Adrenal gland (tissue), 19 donors: ENCODE results near the gene ERICH6. TPM values are rescaled to one million over a fixed set of nuclear protein-coding genes. Genes with fewer than 3 reads are reported as not detected.

Experiments used
- DNase-seq, 7 donors: peaks; one replicate each; pipeline ENCODE4 v3.0.0-alpha.2; 2019 to 2020
- H3K27ac ChIP-seq, 5 donors: fragments of 200-600 bp; sonication (generic) in 4 of 5; 1 replicate in 3 of 5; 2 replicates in 2 of 5; pipeline versions ENCODE4 v1.5.1 to v1.8.0; 2016 to 2020; ENCODE audit warnings: mild to moderate bottlenecking in 1 of 5
- H3K27me3 ChIP-seq: fragments of 200-600 bp; 2 replicates; pipeline ENCODE4 v1.8.0; 2021
- H3K36me3 ChIP-seq, 2 donors: fragments of 200-600 bp; replicated peaks in 1 of 2; 1 replicate in 1 of 2; 2 replicates in 1 of 2; pipeline versions ENCODE4 v1.5.1 to v1.8.0; 2018 to 2022
- H3K4me1 ChIP-seq, 2 donors: fragments of 200-600 bp; replicated peaks in 1 of 2; 1 replicate in 1 of 2; 2 replicates in 1 of 2; pipeline versions ENCODE4 v1.5.1 to v1.8.0; 2018 to 2021
- H3K4me3 ChIP-seq, 4 donors: fragments of 200-600 bp; sonication (generic) in 3 of 4; one replicate each; pipeline ENCODE4 v1.5.1; 2016 to 2018
- H3K9me3 ChIP-seq, 3 donors: fragments of 200-600 bp; sonication (generic) in 1 of 3; replicated peaks in 1 of 3; 1 replicate in 2 of 3; 2 replicates in 1 of 3; pipeline versions ENCODE4 v1.5.1 to v1.8.0; 2016 to 2021
- POLR2A ChIP-seq, 2 donors: fragments of 450-650 bp; IDR thresholded peaks; one replicate each; pipeline ENCODE4 v1.6.1; 2017; ENCODE audit warnings: antibody characterized with exemption in 2 of 2, mild to moderate bottlenecking in 2 of 2, moderate library complexity in 1 of 2
- WGBS, 4 donors: extraction: QIAGEN DNeasy Blood & Tissue Kit in 2 of 4; methylation state at CpG; one replicate each; pipeline versions ENCODE4 v1.1.5 to v1.1.7; 2013 to 2017; 5-methylcytosine and 5-hydroxymethylcytosine counted together
- intact Hi-C, 2 donors: fragments of 100-400 bp; cut with DNase I; formaldehyde crosslinking; loops; one replicate each; pipeline versions ENCODE4 v1.14.1 to v1.15.0; 2022 to 2023
- long read RNA-seq, 10 donors: library from polyadenylated mRNA in 3 of 10; unstranded in 2 of 10; stranded (forward) in 1 of 10; transcript quantifications; one replicate each; pipeline ENCODE4 v2.0.0 and lab custom pipeline, GENCODE V29; 2021 to 2026
- polyA plus RNA-seq, 3 donors: library from polyadenylated mRNA; stranded (reverse); fragments of 200-250 nt in 2 of 3; fragments of 350-450 nt in 1 of 3; fragmentation: Illumina TruSeq in 1 of 3; extraction: RNeasy Lipid Tissue Mini Kit (QIAGEN cat#74804) in 1 of 3; gene quantifications; one replicate each; pipeline ENCODE4 v1.2.3, GENCODE V29; 2013 to 2014
- total RNA-seq, 9 donors: library from RNA; depleted of rRNA in 4 of 9; stranded (reverse); fragments of >200 nt in 4 of 9; fragments of 120-200 nt in 1 of 9; fragmentation: NEBNext Ultra II Directional in 1 of 9; extraction: Animal tissue kit (Norgen Biotek cat#: 25700) in 1 of 9; gene quantifications; one replicate each; pipeline versions ENCODE4 v1.1.0 to v1.2.4, GENCODE V29; 2013 to 2023
- TF ChIP-seq, protein P1 (sequence below), 6 experiments: fragments of 450-650 bp in 4 of 6; fragments of 200-600 bp in 2 of 6; sonication (generic) in 1 of 6; IDR thresholded peaks; 1 replicate in 5 of 6; 2 replicates in 1 of 6; pipeline versions ENCODE4 v1.5.1 to v1.8.0; 2016 to 2021; ENCODE audit warnings: antibody characterized with exemption in 6 of 6, mild to moderate bottlenecking in 2 of 6, moderate library complexity in 1 of 6
- donor health status: healthy with polysubstance abuse.
- donor health status: Bipolar disorder and iron deficiency.
- donor health status: DM: yes; HTN: yes; CAD: no.
- donor health status: DM: no; HTN: no; CAD: no.
- donor health status: DM: no; HTN: no; CAD: no.
- donor health status: DM: yes; HTN: yes; CAD: no.

ERICH6 gene
- total RNA-seq (under 1 TPM in 4 of 9 donors, not detected in 5; 0.22 to 0.55 (median 0.46) TPM), polyA plus RNA-seq (not detected)
- long read RNA-seq, donor 1 = 0 reads
- long read RNA-seq, donor 2 = 0 reads
- long read RNA-seq, donor 3 = 0 reads
- long read RNA-seq, donor 4 = 0 reads
- long read RNA-seq, donor 5 = 0 reads
- long read RNA-seq, donor 6 = 0 reads
- long read RNA-seq, donor 7 = 0 reads
- long read RNA-seq, donor 8 = 0 reads
- long read RNA-seq, donor 9 = 0 reads
- long read RNA-seq, donor 10 = 0 reads

DNA sequence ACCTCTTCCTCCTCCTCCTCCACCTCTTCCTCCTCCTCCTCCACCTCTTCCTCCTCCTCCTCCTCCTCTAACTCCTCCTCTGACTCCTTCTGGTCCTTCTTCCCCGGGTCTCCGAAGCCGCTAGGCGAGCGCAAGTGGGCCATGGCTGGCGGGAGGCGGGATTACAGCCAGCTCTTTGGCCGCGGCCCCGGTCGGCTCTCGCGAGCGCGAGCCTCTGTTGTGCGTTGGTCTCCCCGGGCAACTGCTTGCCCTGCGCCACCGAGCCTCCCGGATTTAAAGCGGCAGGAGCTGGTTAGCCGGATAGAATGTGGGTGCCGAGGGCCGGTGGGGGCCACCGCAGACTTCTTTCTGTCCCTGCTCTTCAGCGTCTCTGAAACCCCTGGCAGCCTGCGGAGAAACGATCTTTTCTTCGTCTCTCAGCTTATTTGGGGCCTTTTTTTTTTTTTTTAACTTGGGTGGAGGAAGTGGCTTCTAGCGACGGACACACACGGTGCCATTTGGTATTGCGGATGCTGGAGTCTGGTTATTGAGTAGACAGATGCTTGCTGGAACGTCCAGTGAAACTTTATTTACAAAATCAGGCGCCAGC, at the start of gene ERICH6:
Gene ERICH6, minus strand, starts transcription at position 165 of the 589 bp plus-strand sequence. Its CDS starts 22 bp downstream, at position 143.
- WGBS, 4 donors = 0 to 1% (median 1%) methylated on average over 12 to 35 of the region's 35 CpGs
- no peaks in the 10 kb centered on the region for H3K27me3 ChIP-seq
- intact Hi-C loops = no loop called here

DNA sequence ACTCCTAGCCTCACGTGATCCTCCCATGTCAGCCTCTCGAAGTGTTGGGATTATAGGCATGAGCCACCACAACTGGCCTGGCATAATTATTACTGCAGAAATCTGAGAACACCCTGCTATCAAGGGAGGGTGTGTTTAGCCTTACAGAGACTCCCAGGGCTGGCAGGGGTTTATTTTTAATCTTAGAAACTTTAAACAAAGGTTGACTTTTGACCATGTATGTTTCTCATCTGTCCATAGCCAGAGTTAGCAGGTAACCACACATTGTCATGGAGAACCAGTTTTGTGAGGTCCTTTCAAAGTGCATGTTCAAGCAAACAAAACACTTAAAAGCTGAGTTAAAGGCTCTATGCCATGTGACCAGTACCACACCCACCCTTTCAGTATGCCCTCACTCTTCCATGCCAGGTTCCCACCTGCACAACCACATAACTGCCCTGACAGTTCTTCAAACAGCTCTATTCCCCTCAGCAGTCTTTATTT, 48.1 kb upstream of the ERICH6 start:
- intact Hi-C loops = no loop called here
- 41 to 66% (median 63%) methylated on average over 2 of the region's 2 CpGs for WGBS, 4 donors

More for the DNA sequence above, at the start of gene ERICH6:
- Histone ChIP-seq H3K4me1 (peaks cover 4 to 8% of the 10 kb centered on the region in 2 donors), H3K36me3 (no peaks in the 10 kb centered on the region), H3K9me3 (no peaks in the 10 kb centered on the region), H3K4me3 (peak within 1 kb of the TSS in 3 of 4 donors; percentile 66 to 89 (median 73)), H3K27ac (peak within 1 kb of the TSS in 3 of 5 donors; percentile 70 to 77 (median 74))
- DNase-seq = peak; percentile 93 to 96 (median 94)
- TF ChIP-seq, protein P1, sequence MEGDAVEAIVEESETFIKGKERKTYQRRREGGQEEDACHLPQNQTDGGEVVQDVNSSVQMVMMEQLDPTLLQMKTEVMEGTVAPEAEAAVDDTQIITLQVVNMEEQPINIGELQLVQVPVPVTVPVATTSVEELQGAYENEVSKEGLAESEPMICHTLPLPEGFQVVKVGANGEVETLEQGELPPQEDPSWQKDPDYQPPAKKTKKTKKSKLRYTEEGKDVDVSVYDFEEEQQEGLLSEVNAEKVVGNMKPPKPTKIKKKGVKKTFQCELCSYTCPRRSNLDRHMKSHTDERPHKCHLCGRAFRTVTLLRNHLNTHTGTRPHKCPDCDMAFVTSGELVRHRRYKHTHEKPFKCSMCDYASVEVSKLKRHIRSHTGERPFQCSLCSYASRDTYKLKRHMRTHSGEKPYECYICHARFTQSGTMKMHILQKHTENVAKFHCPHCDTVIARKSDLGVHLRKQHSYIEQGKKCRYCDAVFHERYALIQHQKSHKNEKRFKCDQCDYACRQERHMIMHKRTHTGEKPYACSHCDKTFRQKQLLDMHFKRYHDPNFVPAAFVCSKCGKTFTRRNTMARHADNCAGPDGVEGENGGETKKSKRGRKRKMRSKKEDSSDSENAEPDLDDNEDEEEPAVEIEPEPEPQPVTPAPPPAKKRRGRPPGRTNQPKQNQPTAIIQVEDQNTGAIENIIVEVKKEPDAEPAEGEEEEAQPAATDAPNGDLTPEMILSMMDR (IDR thresholded peaks at IDR 0.05) = peak in 5 of 6 experiments; percentile 15 to 64 (median 43)
- TF ChIP-seq POLR2A (IDR thresholded peaks at IDR 0.05) = peak in 1 of 2 donors; percentile 49

DNA sequence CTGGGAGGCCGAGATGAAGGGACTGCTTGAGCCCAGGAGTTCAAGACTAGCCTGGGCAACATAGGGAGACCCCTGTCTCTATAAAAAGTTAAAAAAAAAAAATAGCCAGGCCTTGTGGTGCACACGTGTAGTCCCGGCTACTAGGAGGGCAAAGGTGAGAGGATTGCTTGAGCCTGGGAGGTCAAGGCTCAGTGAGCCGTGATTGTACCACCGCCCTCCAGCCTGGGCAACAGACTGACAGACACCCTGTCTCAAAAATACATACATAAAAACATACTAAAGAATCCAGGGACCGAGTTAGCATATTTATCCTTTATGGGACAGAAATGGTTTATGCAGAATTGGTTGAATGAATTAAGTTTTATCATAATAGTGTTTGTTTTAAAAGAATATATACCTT, 45.5 kb upstream of the ERICH6 start:
- intact Hi-C loops = no loop called here
- 33 to 46% (median 44%) methylated on average over 6 of the region's 6 CpGs for WGBS, 4 donors

More for the DNA sequence above, 48.1 kb upstream of the ERICH6 start:
- peak in 1 of 7 donors; percentile 17 for DNase-seq
- Histone ChIP-seq H3K36me3 (peaks cover 0 to 8% of the 10 kb centered on the region in 2 donors), H3K27me3 (no peaks in the 10 kb centered on the region), H3K4me3 (no peak overlapping the region), H3K27ac (peak overlapping the region in 3 of 5 donors; percentile 61 to 99 (median 62)), H3K4me1 (peaks cover 74 to 98% of the 10 kb centered on the region in 2 donors), H3K9me3 (no peaks in the 10 kb centered on the region)
- TF ChIP-seq POLR2A (IDR thresholded peaks at IDR 0.05) = no peak
- TF ChIP-seq, protein P1 (IDR thresholded peaks at IDR 0.05) = no peak

DNA sequence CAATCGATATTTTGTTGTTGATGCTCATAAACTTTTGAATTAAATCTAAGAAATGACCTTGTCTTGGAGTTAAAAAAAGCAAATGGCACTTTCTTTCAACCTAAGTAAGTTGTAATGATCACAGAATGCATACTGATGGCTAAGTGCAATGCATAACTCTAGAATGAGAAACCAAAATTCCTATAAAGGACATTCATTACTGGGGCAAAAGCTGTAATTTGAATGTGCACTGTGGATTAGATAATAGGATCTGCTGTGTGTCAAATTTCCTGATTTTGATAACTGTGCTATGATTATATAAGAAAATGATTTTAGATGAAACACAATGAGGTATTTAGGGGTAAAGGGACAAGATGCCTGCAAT, 44.9 kb upstream of the ERICH6 start:
- Histone ChIP-seq H3K4me1 (peaks cover 68 to 97% of the 10 kb centered on the region in 2 donors), H3K4me3 (no peak overlapping the region), H3K27ac (peak overlapping the region; percentile 41 to 87 (median 75)), H3K27me3 (no peaks in the 10 kb centered on the region), H3K9me3 (no peaks in the 10 kb centered on the region), H3K36me3 (peaks cover 0 to 8% of the 10 kb centered on the region in 2 donors)
- TF ChIP-seq, protein P1 (IDR thresholded peaks at IDR 0.05) = no peak
- TF ChIP-seq POLR2A (IDR thresholded peaks at IDR 0.05) = no peak
- WGBS, 4 donors = 25 to 40% (median 39%) methylated on average over 1 of the region's 1 CpG
- DNase-seq = no peak
- intact Hi-C loops = no loop called here

More for the DNA sequence above, 45.5 kb upstream of the ERICH6 start:
- peak in 2 of 7 donors; percentile 5 to 12 for DNase-seq
- TF ChIP-seq, protein P1 (IDR thresholded peaks at IDR 0.05) = no peak
- no peak for TF ChIP-seq POLR2A (IDR thresholded peaks at IDR 0.05)
- Histone ChIP-seq H3K9me3 (no peaks in the 10 kb centered on the region), H3K4me3 (no peak overlapping the region), H3K27ac (peak overlapping the region; percentile 41 to 87 (median 75)), H3K27me3 (no peaks in the 10 kb centered on the region), H3K36me3 (peaks cover 0 to 8% of the 10 kb centered on the region in 2 donors), H3K4me1 (peaks cover 65 to 97% of the 10 kb centered on the region in 2 donors)
